Measurements from ENCODE around the gene ADGRB3. TPM values are rescaled to one million over a fixed set of nuclear protein-coding genes. Genes with fewer than 3 reads are reported as not detected.
"Not testable (repeated sequence)": the region's sequence is repeated elsewhere in the genome, so short reads cannot be mapped to it uniquely, and the experiment has no call there.

ADGRB3 gene
- total RNA-seq, 1 donor from 2014 or later, result 3.5 TPM

DNA sequence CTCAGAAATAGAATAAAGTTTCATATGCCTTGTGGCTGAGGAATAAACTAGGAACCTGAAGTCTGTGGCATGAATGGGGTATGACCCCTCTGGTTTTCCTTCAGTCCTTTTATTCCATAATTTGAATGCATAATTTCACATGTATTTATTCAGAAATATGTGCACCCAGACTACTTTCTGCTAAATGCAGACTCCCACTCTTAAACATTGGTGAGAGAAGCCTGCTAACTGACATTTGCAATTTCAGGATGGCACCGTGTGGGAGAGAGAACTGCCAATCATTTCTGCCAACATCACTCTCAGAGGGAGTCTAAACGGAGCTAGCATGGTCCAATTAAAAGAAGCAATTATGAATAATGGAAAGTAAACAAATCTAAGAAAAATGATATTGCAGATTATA is 141.3 kb downstream of the ADGRB3 start:
- intact Hi-C loops (cut with DNase I), result no loop called here
- no peaks in the 10 kb centered on the region for H3K36me3 ChIP-seq
- ATAC-seq (no peak), DNase-seq (no peak)
- TF ChIP-seq, protein P1, sequence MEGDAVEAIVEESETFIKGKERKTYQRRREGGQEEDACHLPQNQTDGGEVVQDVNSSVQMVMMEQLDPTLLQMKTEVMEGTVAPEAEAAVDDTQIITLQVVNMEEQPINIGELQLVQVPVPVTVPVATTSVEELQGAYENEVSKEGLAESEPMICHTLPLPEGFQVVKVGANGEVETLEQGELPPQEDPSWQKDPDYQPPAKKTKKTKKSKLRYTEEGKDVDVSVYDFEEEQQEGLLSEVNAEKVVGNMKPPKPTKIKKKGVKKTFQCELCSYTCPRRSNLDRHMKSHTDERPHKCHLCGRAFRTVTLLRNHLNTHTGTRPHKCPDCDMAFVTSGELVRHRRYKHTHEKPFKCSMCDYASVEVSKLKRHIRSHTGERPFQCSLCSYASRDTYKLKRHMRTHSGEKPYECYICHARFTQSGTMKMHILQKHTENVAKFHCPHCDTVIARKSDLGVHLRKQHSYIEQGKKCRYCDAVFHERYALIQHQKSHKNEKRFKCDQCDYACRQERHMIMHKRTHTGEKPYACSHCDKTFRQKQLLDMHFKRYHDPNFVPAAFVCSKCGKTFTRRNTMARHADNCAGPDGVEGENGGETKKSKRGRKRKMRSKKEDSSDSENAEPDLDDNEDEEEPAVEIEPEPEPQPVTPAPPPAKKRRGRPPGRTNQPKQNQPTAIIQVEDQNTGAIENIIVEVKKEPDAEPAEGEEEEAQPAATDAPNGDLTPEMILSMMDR (IDR thresholded peaks at IDR 0.05), result no peak
- H3K4me3 ChIP-seq, result no peak overlapping the region
- H3K4me1 ChIP-seq, result no peaks in the 10 kb centered on the region
- no peaks in the 10 kb centered on the region for H3K9me3 ChIP-seq
- H3K27ac ChIP-seq, result no peak overlapping the region
- H3K27me3 ChIP-seq, result no peaks in the 10 kb centered on the region

DNA sequence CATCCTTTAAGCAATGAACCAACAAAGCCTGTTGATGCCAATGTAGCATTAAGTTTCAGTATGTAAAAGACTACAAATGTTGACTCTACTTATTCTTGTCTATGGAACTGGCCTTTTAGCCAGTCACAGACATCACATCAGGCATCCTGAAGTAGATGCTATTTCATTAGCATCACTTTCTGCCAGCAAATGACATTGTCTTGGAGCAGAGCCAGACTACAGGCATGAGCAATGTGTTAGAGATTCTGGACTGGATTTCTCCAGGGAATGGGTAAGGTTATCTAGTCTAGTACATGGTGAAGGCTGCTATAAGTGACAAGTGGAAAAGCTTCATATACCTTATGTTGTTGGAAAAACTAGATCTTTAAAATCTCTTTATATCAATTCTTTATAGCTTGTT is 142.9 kb downstream of the ADGRB3 start:
- DNase-seq (no peak), ATAC-seq (no peak)
- Histone ChIP-seq H3K4me3 (no peak overlapping the region), H3K27me3 (no peaks in the 10 kb centered on the region), H3K27ac (no peak overlapping the region), H3K9me3 (no peaks in the 10 kb centered on the region), H3K4me1 (no peaks in the 10 kb centered on the region), H3K36me3 (no peaks in the 10 kb centered on the region)
- TF ChIP-seq, protein P1 (IDR thresholded peaks at IDR 0.05), result no peak
- intact Hi-C loops (cut with DNase I), result no loop called here

DNA sequence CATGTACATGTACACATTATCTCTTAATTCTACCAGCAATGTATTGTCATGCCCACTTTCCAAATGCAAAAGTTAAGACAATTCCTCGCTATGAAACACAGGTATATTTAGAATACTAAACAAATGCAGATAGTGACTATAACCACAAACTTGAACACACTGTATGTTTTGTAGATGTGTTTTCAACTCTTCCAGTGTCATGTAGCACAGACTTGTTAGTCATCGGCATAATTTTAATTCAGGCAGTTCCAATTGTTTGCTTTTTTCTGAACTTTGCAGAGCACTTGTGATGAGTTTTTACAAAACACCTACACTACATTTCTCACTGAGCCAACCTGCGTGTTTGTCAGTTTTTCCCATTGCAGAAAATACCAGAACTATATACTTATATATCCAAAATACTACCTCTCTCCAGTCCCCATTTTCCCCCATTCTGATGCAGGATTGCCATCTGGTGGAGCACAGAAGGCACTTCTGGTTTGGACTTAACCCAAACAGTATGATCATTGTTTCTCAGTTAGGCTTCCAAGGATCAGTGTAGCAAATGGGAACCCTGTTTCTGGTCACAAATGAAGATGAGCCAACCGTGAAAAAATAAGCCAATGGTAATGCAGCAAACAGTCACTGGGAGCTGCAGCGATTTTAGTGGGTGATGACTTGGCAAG is 143.4 kb downstream of the ADGRB3 start:
- no peak for DNase-seq
- TF ChIP-seq, protein P1 (IDR thresholded peaks at IDR 0.05), result peak; percentile 58
- Histone ChIP-seq H3K27ac (no peak overlapping the region), H3K4me1 (no peaks in the 10 kb centered on the region), H3K27me3 (no peaks in the 10 kb centered on the region), H3K36me3 (no peaks in the 10 kb centered on the region), H3K9me3 (no peaks in the 10 kb centered on the region), H3K4me3 (no peak overlapping the region)
- intact Hi-C loops (cut with DNase I), result no loop called here
- ATAC-seq, result peak; percentile 50

DNA sequence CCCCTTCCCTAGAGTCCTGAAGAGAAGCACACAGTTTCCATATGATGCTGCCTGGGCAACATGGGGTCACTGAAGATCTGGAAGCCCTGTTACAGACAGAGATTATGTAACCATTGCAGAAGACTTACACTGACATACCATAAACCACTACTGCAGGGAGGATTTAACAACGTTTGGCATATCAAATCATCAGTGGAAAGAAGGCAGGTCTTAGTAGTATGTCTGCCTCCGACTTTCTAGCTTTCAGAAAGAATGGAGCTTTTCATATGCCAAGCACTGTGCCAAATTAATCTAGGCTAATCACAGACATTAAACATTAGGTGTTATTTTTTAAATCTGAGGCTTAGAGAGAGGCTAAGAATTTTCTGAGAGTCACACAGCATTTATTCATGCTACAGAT is 144.3 kb downstream of the ADGRB3 start:
- Histone ChIP-seq H3K9me3 (no peaks in the 10 kb centered on the region), H3K4me3 (no peak overlapping the region), H3K36me3 (no peaks in the 10 kb centered on the region), H3K4me1 (no peaks in the 10 kb centered on the region), H3K27me3 (no peaks in the 10 kb centered on the region), H3K27ac (no peak overlapping the region)
- intact Hi-C loops (cut with DNase I), result no loop called here
- no peak for ATAC-seq
- TF ChIP-seq, protein P1 (IDR thresholded peaks at IDR 0.05), result no peak
- no peak for DNase-seq

DNA sequence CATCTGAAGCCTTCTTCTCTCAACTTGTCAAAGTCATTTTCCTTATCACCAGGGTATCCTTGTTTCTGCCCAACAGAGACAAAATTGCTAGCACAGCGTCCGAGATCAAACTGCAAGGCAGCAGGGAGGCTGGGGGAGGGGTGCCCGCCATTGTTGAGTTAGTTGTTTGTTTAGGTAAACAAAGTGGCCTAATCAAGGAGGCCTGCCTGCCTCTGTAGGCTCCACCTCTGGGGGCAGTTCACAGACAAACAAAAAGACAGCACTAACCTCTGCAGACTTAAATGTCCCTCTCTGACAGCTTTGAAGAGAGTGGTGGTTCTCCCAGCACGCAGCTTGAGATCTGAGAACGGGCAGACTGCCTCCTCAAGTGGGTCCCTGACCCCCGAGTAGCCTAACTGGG is 155.0 kb downstream of the ADGRB3 start:
- H3K27me3 ChIP-seq; H3K4me1 ChIP-seq; H3K4me3 ChIP-seq; ATAC-seq; intact Hi-C loops (cut with DNase I); H3K9me3 ChIP-seq; H3K27ac ChIP-seq; DNase-seq; H3K36me3 ChIP-seq: not testable (repeated sequence)

DNA sequence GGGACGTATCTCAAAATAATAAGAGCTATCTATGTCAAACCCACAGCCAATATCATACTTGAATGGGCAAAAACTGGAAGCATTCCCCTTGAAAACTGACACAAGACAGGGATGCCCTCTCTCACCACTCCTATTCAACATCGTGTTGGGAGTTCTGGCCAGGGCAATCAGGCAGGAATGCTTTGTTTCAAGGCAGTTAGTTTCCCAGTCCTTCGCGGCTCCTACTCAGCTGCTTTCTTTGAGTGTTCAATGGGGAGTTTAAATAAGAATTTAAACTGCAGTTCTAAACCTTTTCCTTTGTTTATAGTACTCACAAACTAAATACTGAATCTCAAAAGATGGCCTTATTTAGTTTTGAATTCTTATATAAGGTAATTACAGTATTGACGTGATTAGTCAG is 179.9 kb downstream of the ADGRB3 start:
- ATAC-seq; intact Hi-C loops (cut with DNase I): not testable (repeated sequence)

DNA sequence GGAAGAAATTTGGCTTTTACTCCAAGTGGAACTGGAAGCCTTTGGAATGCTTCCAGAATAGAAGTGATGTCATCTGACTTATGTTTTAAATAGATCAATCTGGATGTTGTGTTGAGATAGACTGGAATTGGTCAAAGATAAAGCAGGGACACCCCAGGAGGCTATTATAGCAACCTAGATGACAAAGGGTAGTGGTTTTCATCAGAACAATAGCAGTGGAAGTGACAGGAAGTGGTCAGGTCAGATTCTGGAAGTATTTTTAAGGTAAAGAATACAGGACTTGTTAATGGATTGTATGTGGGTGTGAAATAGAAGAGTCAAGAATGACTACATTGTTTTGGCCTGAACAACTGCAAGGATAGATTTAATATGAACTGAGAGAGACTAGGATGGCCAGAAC is 191.4 kb downstream of the ADGRB3 start:
- no peaks in the 10 kb centered on the region for H3K27me3 ChIP-seq
- ATAC-seq (no peak), DNase-seq (no peak)
- H3K9me3 ChIP-seq, result no peaks in the 10 kb centered on the region
- TF ChIP-seq, protein P1 (IDR thresholded peaks at IDR 0.05), result no peak
- no peaks in the 10 kb centered on the region for H3K4me1 ChIP-seq
- H3K4me3 ChIP-seq, result no peak overlapping the region
- H3K27ac ChIP-seq, result no peak overlapping the region
- no peaks in the 10 kb centered on the region for H3K36me3 ChIP-seq
- intact Hi-C loops (cut with DNase I), result no loop called here

More for the DNA sequence above, 179.9 kb downstream of the ADGRB3 start:
- not testable (repeated sequence) for H3K9me3 ChIP-seq, DNase-seq, H3K36me3 ChIP-seq, H3K27me3 ChIP-seq, H3K4me1 ChIP-seq, H3K4me3 ChIP-seq, H3K27ac ChIP-seq

All from upper lobe of right lung (tissue), 1 donor.